Fibroblast of pulmonary artery (primary cell): ENCODE measurements around the gene CHCHD4.

Experiments used
- DNase-seq: peaks from one replicate; pipeline ENCODE4 v3.0.0-alpha.2; 2010; ENCODE audit warnings: low read depth
- H3K4me3 ChIP-seq: replicated peaks from 2 replicates; pipeline ENCODE4 v1.5.1; 2011; ENCODE audit warnings: low read depth, mild to moderate bottlenecking, control low read depth, low read length, moderate library complexity
- CTCF ChIP-seq: IDR thresholded peaks from 2 replicates; pipeline ENCODE4 v1.5.1; 2011; ENCODE audit warnings: mild to moderate bottlenecking, control low read depth, low read length, inconsistent platforms; ENCODE audit errors: missing control alignments

Gene CHCHD4

GRCh38 chr3:14124615-14125192, at the start of gene CHCHD4, which contains the start of gene TMEM43:
CHCHD4 (minus strand) TSS chr3:14124870; CDS start chr3:14124676, 194 bp downstream.
TMEM43 (plus strand) TSS chr3:14125052; CDS start chr3:14125194, 142 bp downstream.
- DNase-seq, result peak; percentile 99
- peak within 1 kb of the TSS; percentile 99 for H3K4me3 ChIP-seq
- TF ChIP-seq CTCF, result no peak

- no peak overlapping the region for H3K4me3 ChIP-seq
- no peak for TF ChIP-seq CTCF
- no peak for DNase-seq
Measured at GRCh38 chr3:14172496-14172895, 47.8 kb upstream of the CHCHD4 start.

- peak; percentile 65 for DNase-seq
- no peak overlapping the region for H3K4me3 ChIP-seq
- no peak for TF ChIP-seq CTCF
Measured at GRCh38 chr3:14170531-14171159, 46.0 kb upstream of the CHCHD4 start.

- no peak overlapping the region for H3K4me3 ChIP-seq
- no peak for DNase-seq
- no peak for TF ChIP-seq CTCF
Measured at GRCh38 chr3:14169871-14170270, 45.2 kb upstream of the CHCHD4 start.

- TF ChIP-seq CTCF, result no peak
- H3K4me3 ChIP-seq, result no peak overlapping the region
- DNase-seq, result no peak
Measured at GRCh38 chr3:14169435-14169834, 44.8 kb upstream of the CHCHD4 start.

- DNase-seq, result peak; percentile 32
- no peak overlapping the region for H3K4me3 ChIP-seq
- TF ChIP-seq CTCF, result no peak
Measured at GRCh38 chr3:14166877-14167603, 42.4 kb upstream of the CHCHD4 start.

GRCh38 chr3:14162178-14162577, 37.5 kb upstream of the CHCHD4 start:
- H3K4me3 ChIP-seq, result no peak overlapping the region
- TF ChIP-seq CTCF, result no peak
- peak; percentile 35 for DNase-seq
